ENCODE results near the gene HDAC1.
"Not testable (repeated sequence)": the region's sequence is repeated elsewhere in the genome, so short reads cannot be mapped to it uniquely, and the experiment has no call there.

Gene HDAC1

GRCh38 chr1:32274646-32275340 is 17.1 kb upstream of the HDAC1 start:
- DNase-seq, result no peak

GRCh38 chr1:32275424-32275823 is 16.5 kb upstream of the HDAC1 start:
- DNase-seq, result no peak

DNA sequence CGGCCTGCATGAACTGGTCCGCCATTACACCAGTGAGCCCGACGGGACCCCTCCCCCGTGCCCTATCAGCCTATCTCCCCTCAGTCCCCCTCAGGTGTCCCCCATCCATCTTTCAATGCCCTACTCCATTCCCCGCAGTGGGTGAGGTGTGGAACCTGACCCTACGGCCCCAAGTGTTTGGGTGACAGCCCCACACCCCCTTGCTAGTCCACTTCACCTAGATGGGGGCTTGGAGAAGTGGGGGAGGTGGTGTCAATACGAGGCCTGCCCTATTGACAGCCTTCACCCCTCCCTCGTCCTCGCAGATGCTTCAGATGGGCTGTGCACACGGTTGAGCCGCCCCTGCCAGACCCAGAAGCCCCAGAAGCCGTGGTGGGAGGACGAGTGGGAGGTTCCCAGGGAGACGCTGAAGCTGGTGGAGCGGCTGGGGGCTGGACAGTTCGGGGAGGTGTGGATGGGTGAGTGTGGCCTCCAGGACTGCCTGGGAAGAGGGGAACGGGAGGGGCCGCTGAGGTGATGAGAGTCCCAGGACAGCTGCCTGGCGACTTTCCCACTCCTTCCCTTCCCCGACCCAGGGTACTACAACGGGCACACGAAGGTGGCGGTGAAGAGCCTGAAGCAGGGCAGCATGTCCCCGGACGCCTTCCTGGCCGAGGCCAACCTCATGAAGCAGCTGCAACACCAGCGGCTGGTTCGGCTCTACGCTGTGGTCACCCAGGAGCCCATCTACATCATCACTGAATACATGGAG is 15.7 kb upstream of the HDAC1 start:
- no peak for DNase-seq

DNA sequence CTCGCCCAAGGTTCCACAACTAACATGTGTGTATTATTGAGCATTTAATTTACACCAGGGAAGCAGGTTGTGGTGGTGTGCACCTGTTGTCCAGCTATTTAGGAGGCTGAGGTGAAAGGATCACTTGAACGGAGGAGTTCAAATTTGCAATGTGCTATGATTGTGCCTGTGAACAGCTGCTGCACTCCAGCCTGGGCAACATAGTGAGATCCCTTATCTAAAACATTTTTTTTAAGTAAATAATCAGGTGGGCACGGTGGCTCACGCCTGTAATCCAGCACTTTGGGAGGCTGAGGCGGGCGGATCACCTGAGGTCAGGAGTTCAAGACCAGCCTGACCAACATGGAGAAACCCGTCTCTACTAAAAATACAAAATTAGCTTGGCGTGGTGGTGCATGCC is 7.1 kb upstream of the HDAC1 start:
- not testable (repeated sequence) for DNase-seq

DNA sequence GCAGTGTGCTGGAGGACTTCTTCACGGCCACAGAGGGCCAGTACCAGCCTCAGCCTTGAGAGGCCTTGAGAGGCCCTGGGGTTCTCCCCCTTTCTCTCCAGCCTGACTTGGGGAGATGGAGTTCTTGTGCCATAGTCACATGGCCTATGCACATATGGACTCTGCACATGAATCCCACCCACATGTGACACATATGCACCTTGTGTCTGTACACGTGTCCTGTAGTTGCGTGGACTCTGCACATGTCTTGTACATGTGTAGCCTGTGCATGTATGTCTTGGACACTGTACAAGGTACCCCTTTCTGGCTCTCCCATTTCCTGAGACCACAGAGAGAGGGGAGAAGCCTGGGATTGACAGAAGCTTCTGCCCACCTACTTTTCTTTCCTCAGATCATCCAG is 6.2 kb upstream of the HDAC1 start:
- no peak for DNase-seq

- DNase-seq, result no peak
These were observed 5.1 kb upstream of the HDAC1 start for GRCh38 chr1:32286763-32287162.

- no peak for DNase-seq
These were observed 2.6 kb upstream of the HDAC1 start for GRCh38 chr1:32289256-32289655.

DNA sequence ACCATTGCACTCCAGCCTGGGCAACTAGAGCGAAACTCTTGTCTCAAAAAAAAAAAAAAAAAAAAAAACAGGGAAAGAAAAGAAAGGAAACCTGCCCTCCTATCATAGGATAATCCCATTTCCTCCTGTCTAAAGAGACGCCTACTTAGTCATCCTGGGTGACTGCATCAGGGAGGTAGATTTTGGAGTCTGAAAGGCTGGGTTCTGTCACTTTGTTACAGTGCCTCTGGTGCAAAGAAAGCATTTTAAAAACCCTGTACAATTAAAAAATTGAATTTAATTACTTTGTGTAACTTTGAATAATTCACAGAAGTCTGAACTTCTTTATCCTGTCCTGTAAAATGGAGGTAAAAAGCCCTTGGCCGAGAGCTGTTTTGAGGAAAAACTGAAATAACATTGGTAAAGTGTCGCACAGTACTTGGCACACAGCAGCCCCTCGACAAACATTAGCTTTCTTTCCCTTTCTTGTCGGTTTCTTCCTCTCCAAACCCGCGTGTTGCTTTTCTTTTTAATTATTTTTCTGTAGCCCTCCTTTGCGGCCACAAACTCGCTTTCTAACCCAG is 657 bp upstream of the HDAC1 start:
- DNase-seq, result no peak

- not testable (repeated sequence) for DNase-seq
These were observed 6.3 kb downstream of the HDAC1 start for GRCh38 chr1:32298211-32298610.

DNA sequence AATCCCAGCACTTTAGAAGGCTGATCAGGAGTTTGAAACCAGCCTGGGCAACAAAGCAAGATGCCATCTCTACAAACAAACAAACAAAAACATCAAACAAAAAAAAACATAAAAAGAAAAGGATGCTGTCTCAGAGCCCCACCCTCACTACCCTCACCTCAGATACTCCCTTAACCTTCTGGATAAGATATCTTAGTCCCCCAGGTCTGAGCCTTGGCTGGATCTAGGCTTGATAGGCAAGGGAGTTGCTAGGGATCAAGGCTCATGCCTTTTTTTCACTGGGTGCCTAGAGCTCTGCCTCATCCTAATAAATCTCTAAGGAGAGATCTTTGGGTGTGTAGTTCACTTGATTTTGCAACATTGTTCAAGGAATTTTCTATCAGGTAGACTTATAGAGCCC is 7.4 kb downstream of the HDAC1 start:
- DNase-seq, result no peak

GRCh38 chr1:32303358-32303757 is 11.5 kb downstream of the HDAC1 start:
- DNase-seq, result no peak

- DNase-seq, result no peak
These were observed 12.2 kb downstream of the HDAC1 start for GRCh38 chr1:32303997-32304622.

DNA sequence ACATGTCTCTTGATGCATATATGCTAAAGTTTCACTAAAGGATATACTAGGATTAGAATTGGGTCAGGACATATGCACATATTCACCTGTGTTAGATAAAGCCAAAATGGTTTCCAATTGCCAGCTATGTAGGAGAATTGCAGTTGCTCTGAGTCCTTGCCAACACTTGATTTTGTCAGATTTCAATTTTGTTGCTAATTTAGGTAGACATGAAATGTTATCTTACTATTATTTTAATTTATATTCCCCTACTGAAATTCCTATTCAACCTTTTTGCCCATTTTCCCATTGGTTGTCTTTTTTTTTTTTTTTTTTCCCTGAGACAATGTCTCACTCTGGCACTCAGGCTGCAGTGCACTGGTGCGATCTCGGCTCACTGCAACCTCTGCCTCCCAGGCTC is 13.4 kb downstream of the HDAC1 start:
- DNase-seq, result no peak

DNA sequence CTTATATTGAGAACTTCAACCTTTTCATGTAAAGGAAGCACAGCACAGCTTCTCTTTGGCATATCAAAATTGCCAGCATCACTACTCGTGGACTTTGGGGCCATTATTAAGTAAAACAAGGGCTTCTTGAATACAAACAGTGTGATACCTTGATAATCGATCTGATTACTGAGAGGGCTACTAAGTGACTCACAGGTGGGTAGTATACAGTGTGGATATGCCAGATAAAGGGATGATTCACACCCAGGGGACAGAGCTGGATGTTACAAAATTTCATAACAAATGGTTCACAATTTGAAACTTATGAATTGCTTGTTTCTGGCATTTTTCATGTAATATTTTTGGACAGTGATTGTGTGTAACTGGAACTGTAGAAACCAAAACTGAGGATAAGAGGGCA is 15.4 kb downstream of the HDAC1 start:
- DNase-seq, result no peak

GRCh38 chr1:32309960-32310359 is 18.1 kb downstream of the HDAC1 start:
- no peak for DNase-seq

DNA sequence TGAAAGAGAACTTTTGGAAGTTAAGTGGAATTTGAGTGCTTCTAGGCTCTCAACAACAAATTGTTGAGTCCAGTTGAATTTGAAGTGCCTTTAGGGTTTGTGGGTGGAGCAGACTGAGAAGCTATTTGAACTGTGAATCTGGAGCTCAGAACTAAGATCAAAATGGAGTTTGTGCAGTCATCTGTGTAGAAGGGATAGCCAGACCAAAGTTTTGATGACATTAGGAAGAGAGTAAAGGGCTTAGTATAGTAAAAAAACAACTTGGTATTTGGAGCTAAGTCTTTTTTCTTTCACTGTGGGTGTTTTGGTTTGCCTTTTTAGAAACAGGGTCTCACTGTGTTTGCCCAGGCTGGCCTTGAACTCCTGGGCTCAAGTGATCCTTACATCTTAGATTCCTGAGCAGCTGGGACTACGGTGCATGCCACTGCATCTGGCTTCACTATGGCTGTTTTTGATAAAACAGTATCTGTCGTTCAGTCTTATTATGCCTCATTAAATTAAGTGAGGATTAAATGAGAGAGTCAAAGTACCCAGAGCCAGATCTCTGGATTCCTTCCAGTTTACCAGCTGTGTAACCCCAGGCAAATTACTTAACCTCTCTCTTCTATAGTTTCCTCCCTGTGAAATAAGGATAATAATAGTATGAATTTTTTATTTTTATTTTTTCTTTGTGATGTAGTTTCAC is 20.0 kb downstream of the HDAC1 start:
- DNase-seq, result no peak

DNA sequence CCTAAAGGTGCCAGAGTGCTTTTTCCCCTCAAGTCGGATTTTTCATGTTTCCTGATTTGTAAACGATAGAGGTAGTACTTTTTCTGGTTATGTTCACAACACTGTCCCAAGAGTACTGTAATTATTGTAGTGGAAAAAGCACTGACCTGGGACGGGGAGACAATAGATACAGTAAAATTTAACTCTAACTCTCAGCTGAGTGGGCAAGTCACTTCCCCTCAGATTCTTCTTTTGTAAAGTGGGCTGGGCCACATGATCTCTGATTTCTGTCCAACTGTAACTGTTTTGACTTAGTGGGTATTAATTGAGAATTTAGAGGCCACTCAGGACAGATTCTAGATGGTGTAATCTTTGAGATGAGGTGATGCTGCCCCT is 25.0 kb downstream of the HDAC1 start:
- DNase-seq, result no peak

DNA sequence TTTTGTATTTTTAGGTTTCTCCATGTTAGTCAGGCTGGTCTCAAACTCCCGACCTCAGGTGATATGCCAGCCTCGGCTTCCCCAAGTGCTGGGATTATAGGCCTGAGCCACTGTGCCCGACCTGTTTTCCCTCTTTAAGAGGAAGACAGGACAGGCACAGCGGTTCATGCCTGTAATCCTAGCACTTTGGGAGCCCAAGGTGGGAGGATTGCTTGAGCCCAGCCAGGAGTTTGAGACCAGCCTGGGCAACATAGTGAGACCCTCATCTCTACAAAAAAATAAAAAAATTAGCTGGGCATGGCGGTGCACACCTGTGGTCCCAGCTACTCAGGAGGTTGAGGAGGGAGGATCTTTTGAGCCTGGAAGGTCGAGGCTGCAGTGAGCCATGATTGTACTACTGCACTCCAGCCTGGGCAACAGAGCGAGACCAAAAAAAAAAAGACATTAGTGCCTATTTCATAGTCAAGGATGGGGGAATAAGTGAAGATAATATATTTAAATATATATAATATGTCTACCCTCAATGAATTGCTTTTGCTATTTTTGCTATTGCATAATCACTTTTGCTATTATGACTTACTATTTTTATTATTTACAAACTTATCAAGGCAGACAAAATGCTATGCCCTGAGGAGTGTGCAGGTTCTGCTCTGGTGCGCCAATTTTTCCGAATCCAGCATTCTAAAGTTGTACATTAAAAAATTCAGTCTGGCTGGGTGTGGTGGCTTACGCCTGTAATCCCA is 26.4 kb downstream of the HDAC1 start:
- DNase-seq, result no peak

DNA sequence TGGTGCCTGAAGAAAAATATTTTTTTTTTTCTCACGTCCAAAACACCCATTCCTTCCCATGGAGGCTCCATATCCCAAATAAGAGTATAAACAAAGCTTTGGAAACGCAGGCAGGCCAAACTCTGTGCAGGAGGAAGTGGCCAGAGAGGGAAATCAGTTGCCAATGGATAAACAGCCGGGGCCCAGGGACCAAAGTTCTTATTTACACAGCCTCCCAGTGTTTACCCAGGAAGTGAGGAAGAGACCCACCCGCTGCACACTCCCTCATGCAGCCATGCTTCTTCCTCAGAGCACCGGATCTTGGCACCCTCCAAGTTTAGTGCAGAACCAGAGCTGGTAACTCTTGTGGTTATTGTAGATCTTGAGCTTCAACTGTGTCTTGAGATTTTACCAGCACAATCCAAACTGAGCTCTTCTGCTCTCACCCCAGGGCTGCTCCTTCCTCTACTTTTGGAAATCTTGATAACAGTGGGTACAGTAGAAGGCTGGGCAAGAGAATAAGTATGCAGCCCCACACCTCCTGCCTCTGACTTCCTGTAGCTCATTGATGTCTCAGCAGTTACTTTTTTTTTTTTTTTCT is 29.9 kb downstream of the HDAC1 start:
- DNase-seq, result no peak

DNA sequence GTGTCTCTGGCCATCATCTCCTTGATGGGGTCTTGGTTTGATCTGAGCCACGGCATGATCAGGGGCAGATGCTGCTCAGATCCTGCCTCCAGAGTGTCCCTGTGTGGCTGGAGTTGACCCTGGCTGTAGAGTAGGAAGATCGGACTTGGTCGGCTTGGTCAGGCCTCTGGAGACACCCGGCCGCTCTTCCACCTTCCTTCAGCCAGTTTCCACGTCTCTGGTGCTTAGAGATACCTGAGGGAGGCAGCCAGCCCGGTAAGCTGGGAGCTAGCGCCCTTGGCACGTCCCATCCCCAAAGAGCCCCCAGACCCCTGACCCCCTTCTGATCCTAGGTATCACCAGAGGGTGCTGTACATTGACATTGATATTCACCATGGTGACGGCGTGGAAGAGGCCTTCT is 35.3 kb downstream of the HDAC1 start:
- no peak for DNase-seq

- no peak for DNase-seq
These were observed 38.1 kb downstream of the HDAC1 start for GRCh38 chr1:32329931-32330466.

Measured in cerebellar nuclear complex (tissue), 1 donor.